Measurements from ENCODE around the gene FRS2. TPM values are rescaled to one million over a fixed set of nuclear protein-coding genes. Genes with fewer than 3 reads are reported as not detected.

Gene FRS2
- total RNA-seq, 1 experiment from 2014 or later = 33.7 TPM

DNA sequence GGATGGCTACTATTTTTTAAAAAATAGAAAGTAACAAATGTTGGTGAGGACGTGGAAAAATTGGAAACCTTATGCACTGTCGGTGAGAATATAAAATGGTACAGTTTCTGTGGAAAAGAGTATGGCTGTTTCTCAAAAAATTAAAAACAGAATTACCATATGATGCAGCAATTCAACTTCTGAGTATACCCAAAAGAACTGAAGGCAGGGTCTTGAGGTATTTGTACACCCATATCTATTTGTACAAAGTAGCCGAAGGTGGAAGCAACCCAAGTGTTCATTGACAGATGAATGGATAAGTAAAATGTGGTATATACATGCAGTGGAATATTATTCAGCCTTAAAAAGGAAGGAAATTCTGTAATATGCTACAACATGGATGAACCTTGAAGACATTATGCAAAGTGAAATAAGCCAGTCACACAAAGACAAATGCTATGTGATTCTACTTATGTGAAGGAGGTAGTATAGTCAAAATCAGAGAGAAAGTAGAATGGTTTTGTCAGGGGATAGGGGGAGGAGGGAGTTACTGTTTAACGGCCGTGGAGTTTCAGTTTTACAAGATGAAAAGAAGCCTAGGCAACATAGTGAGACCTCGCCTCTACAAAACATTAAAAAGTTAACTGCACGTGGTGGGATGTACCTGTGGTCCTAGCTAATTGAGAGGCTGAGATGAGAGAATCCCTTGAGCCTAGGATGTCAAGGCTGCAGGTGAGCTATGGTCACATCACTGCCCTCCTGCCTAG, 76.7 kb downstream of the FRS2 start:
- Histone ChIP-seq H3K9me3 (ENCODE audit: control insufficient read depth, low read depth, low read length) (no peaks in the 10 kb centered on the region), H3K27me3 (ENCODE audit: insufficient read depth, low read length) (no peaks in the 10 kb centered on the region), H3K23me2 (ENCODE audit: insufficient read length, low read depth, low read length, poor library complexity, severe bottlenecking) (no peaks in the 10 kb centered on the region), H2BK15ac (ENCODE audit: low read depth, low read length) (no peak overlapping the region), H3K4me2 (ENCODE audit: insufficient read depth, insufficient read length, low read length) (no peak overlapping the region), H4K5ac (ENCODE audit: insufficient read length, low read depth, low read length) (no peak overlapping the region), H3K79me2 (ENCODE audit: insufficient read depth, low read length) (no peaks in the 10 kb centered on the region), H4K20me1 (ENCODE audit: control insufficient read depth, insufficient read depth, insufficient read length) (no peaks in the 10 kb centered on the region), H3K4ac (ENCODE audit: low read depth, low read length) (no peak overlapping the region), H2AK5ac (ENCODE audit: insufficient read length, low read length) (no peak overlapping the region), H3K79me1 (ENCODE audit: insufficient read depth, low read depth, low read length, poor library complexity, severe bottlenecking) (no peaks in the 10 kb centered on the region), H3K14ac (ENCODE audit: insufficient read depth, low read length) (no peak overlapping the region), H2AFZ (ENCODE audit: low read length) (no peak overlapping the region), H4K91ac (ENCODE audit: insufficient read length, low read depth, low read length) (no peak overlapping the region), H3K27ac (ENCODE audit: insufficient read length, low read depth, low read length) (no peak overlapping the region), H4K8ac (replicated peaks; ENCODE audit: insufficient read length, low read depth, low read length) (no peak overlapping the region), H2BK20ac (ENCODE audit: low read depth, low read length, poor library complexity, severe bottlenecking) (no peak overlapping the region), H3K4me1 (ENCODE audit: insufficient read depth, low read length) (no peaks in the 10 kb centered on the region), H3K23ac (ENCODE audit: insufficient read length, low read depth, low read length) (no peak overlapping the region), H2BK5ac (ENCODE audit: insufficient read length, low read length) (no peak overlapping the region), H2BK12ac (ENCODE audit: insufficient read length, low read depth, low read length) (no peak overlapping the region), H3K9ac (ENCODE audit: extremely low read depth, insufficient read length, low read length) (no peak overlapping the region), H3K18ac (ENCODE audit: insufficient read length, low read depth, low read length) (no peak overlapping the region), H3T11ph (ENCODE audit: low read length) (no peak overlapping the region), H2BK120ac (ENCODE audit: low read depth, low read length, poor library complexity, severe bottlenecking) (no peak overlapping the region), H3K56ac (ENCODE audit: insufficient read length, low read depth, low read length) (no peak overlapping the region)
- Mint-ChIP-seq H3K9me3 (peaks cover 6 to 8% of the 10 kb centered on the region in 2 experiments), H3K27ac (no peak overlapping the region), H3K36me3 (ENCODE audit: insufficient read depth in 1 of 3, low read depth in 3 of 3) (peaks cover 10 to 15% (median 11%) of the 10 kb centered on the region in 3 experiments), H3K4me1 (peaks cover 6% of the 10 kb centered on the region in 2 experiments), H3K27me3 (ENCODE audit: low read depth) (no peaks in the 10 kb centered on the region), H3K4me3 (no peak overlapping the region)
- no peak for DNase-seq
- no CpG with 5 or more reads among the region's 7 CpGs for WGBS (ENCODE audit: extremely low coverage, insufficient read length, low lambda C conversion rate)
- TF ChIP-seq, protein P1, sequence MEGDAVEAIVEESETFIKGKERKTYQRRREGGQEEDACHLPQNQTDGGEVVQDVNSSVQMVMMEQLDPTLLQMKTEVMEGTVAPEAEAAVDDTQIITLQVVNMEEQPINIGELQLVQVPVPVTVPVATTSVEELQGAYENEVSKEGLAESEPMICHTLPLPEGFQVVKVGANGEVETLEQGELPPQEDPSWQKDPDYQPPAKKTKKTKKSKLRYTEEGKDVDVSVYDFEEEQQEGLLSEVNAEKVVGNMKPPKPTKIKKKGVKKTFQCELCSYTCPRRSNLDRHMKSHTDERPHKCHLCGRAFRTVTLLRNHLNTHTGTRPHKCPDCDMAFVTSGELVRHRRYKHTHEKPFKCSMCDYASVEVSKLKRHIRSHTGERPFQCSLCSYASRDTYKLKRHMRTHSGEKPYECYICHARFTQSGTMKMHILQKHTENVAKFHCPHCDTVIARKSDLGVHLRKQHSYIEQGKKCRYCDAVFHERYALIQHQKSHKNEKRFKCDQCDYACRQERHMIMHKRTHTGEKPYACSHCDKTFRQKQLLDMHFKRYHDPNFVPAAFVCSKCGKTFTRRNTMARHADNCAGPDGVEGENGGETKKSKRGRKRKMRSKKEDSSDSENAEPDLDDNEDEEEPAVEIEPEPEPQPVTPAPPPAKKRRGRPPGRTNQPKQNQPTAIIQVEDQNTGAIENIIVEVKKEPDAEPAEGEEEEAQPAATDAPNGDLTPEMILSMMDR (conservative IDR thresholded peaks at IDR 0.05) = no peak
